ENCODE results near the gene FAM234B.

DNA sequence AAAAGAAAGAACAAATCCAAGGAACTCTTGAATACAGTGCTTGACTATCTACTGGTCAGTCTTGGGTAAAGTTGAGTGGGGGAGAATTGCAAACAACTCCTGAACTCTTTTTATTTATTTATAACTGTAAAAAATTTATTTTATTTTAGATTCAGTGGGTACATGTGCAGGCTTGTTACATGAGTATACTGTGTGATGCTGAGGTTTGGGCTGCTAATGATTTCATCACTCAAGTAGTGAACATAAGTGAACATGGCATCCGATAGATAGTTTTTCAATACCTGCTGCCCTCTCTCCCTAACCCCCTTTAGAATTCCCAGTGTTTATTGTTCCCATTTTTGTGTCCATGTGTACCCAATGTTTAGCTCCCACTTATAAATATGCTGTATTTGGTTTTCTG lies 62.5 kb downstream of the FAM234B start:
- TF ChIP-seq, protein P1, sequence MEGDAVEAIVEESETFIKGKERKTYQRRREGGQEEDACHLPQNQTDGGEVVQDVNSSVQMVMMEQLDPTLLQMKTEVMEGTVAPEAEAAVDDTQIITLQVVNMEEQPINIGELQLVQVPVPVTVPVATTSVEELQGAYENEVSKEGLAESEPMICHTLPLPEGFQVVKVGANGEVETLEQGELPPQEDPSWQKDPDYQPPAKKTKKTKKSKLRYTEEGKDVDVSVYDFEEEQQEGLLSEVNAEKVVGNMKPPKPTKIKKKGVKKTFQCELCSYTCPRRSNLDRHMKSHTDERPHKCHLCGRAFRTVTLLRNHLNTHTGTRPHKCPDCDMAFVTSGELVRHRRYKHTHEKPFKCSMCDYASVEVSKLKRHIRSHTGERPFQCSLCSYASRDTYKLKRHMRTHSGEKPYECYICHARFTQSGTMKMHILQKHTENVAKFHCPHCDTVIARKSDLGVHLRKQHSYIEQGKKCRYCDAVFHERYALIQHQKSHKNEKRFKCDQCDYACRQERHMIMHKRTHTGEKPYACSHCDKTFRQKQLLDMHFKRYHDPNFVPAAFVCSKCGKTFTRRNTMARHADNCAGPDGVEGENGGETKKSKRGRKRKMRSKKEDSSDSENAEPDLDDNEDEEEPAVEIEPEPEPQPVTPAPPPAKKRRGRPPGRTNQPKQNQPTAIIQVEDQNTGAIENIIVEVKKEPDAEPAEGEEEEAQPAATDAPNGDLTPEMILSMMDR (conservative IDR thresholded peaks at IDR 0.05; ENCODE audit: low read depth, low read length): no peak
- no peak for TF ChIP-seq EZH2 (IDR thresholded peaks at IDR 0.05; ENCODE audit: low read length, unreplicated experiment)

Measured in PC-3 (cell line).